WTC11 (cell line): ENCODE results near the gene SNRPF. TPM values are rescaled to one million over a fixed set of nuclear protein-coding genes. Genes with fewer than 3 reads are reported as not detected.
A peak's percentile ranks its signal among the peaks of the same experiment; 100 is the strongest.
"Not testable (repeated sequence)": the region's sequence is repeated elsewhere in the genome, so short reads cannot be mapped to it uniquely, and the experiment has no call there.

Source experiments
- ATAC-seq: fragments of 200-7000 bp; cut with Tn5 transposase; 2 replicates; pipeline ENCODE4 v1.10.0; 2021; ENCODE audit warnings: mild to moderate bottlenecking, moderate library complexity
- CTCF ChIA-PET: fragments of 300-600 bp; sonication (Branson Sonifier 250); formaldehyde crosslinking; loops from one replicate; lab custom pipeline; 2021; ENCODE audit warnings: antibody characterized with exemption; lab: Charles Lee
- POLR2A ChIA-PET: fragments of 350-600 bp; sonication (Branson Sonifier 250); formaldehyde crosslinking; loops from one replicate; lab custom pipeline; 2021; ENCODE audit warnings: antibody characterized with exemption; lab: Charles Lee
- DNase-seq: peaks from one replicate; pipeline ENCODE4 v3.0.0; 2021; ENCODE audit warnings: low spot score
- H3K27ac Mint-ChIP-seq: 2 replicates; pipeline ENCODE4 v1.8.0; 2021; ENCODE audit warnings: mixed read lengths
- H3K27me3 Mint-ChIP-seq: 2 replicates; pipeline ENCODE4 v1.8.0; 2021; ENCODE audit warnings: low read depth, mild to moderate bottlenecking, moderate library complexity, mixed read lengths
- H3K36me3 Mint-ChIP-seq: 2 replicates; pipeline ENCODE4 v1.8.0; 2021; ENCODE audit warnings: mixed read lengths
- H3K4me1 Mint-ChIP-seq: 2 replicates; pipeline ENCODE4 v1.8.0; 2022; ENCODE audit warnings: mixed read lengths
- H3K4me3 Mint-ChIP-seq: 2 replicates; pipeline ENCODE4 v1.8.0; 2021; ENCODE audit warnings: mild to moderate bottlenecking, moderate library complexity, mixed read lengths
- H3K9me3 Mint-ChIP-seq: 2 replicates; pipeline ENCODE4 v1.8.0; 2021; ENCODE audit warnings: mixed read lengths
- ESRRA ChIP-seq: sonication (generic); formaldehyde crosslinking; IDR thresholded peaks from 2 replicates; pipeline ENCODE4 v1.8.1; 2022; ENCODE audit warnings: mild to moderate bottlenecking, missing genetic modification reagents, borderline replicate concordance
- HMGA2 ChIP-seq: fragments of 250-450 bp; sonication (Bioruptor Pico); IDR thresholded peaks from 2 replicates; pipeline ENCODE4 v1.4.0; 2021; ENCODE audit warnings: mild to moderate bottlenecking, moderate library complexity
- SOX15 ChIP-seq: fragments of 250-450 bp; sonication (Bioruptor Pico); IDR thresholded peaks from 2 replicates; pipeline ENCODE4 v1.9.0; 2021; ENCODE audit warnings: mild to moderate bottlenecking
- TEAD1 ChIP-seq: sonication (generic); formaldehyde crosslinking; IDR thresholded peaks from 2 replicates; pipeline ENCODE4 v1.8.0; 2022; ENCODE audit warnings: mild to moderate bottlenecking, missing genetic modification reagents
- TP53 ChIP-seq: sonication (generic); formaldehyde crosslinking; IDR thresholded peaks from 2 replicates; pipeline ENCODE4 v1.8.1; 2023; ENCODE audit warnings: mild to moderate bottlenecking, missing genetic modification reagents
- ZBTB21 ChIP-seq: sonication (generic); formaldehyde crosslinking; IDR thresholded peaks from 2 replicates; pipeline ENCODE4 v1.8.1; 2023; ENCODE audit warnings: mild to moderate bottlenecking, missing genetic modification reagents, borderline replicate concordance
- ZNF138 ChIP-seq: sonication (generic); formaldehyde crosslinking; conservative IDR thresholded peaks from 2 replicates; pipeline ENCODE4 v1.8.1; 2022; ENCODE audit warnings: mild to moderate bottlenecking, moderate library complexity, missing genetic modification reagents
- ZNF671 ChIP-seq: fragments of 250-450 bp; sonication (Bioruptor Pico); IDR thresholded peaks from 2 replicates; pipeline ENCODE4 v1.8.0; 2021; ENCODE audit warnings: mild to moderate bottlenecking
- total RNA-seq: library from RNA; stranded (reverse); gene quantifications from 3 replicates; pipeline ENCODE4 v1.2.3, GENCODE V29; 2021
- TF ChIP-seq, protein P1 (sequence below): sonication (generic); formaldehyde crosslinking; IDR thresholded peaks from 2 replicates; pipeline ENCODE4 v1.8.0; 2022; ENCODE audit warnings: mild to moderate bottlenecking, missing genetic modification reagents
- TF ChIP-seq, protein P2 (sequence below): sonication (generic); formaldehyde crosslinking; IDR thresholded peaks from 2 replicates; pipeline ENCODE4 v1.8.1; 2023; ENCODE audit warnings: mild to moderate bottlenecking, missing genetic modification reagents
- TF ChIP-seq, protein P3 (sequence below): sonication (generic); formaldehyde crosslinking; IDR thresholded peaks from 2 replicates; pipeline ENCODE4 v1.8.0; 2023; ENCODE audit warnings: missing genetic modification reagents, mild to moderate bottlenecking, borderline replicate concordance
- TF ChIP-seq, protein P4 (sequence below): fragments of 250-450 bp; sonication (Bioruptor Pico); IDR thresholded peaks from 2 replicates; pipeline ENCODE4 v1.8.0; 2021; ENCODE audit warnings: mild to moderate bottlenecking
- TF ChIP-seq, protein P5 (sequence below): fragments of 250-450 bp; sonication (Bioruptor Pico); IDR thresholded peaks from 2 replicates; pipeline ENCODE4 v2.1.2; 2022; ENCODE audit warnings: mild to moderate bottlenecking, moderate library complexity
- TF ChIP-seq, protein P6 (sequence below): fragments of 200-600 bp; IDR thresholded peaks from 2 replicates; pipeline ENCODE4 v1.8.0; 2022; ENCODE audit warnings: antibody characterized with exemption

SNRPF gene
- total RNA-seq, 1 experiment from 2014 or later: 75.8 TPM

DNA sequence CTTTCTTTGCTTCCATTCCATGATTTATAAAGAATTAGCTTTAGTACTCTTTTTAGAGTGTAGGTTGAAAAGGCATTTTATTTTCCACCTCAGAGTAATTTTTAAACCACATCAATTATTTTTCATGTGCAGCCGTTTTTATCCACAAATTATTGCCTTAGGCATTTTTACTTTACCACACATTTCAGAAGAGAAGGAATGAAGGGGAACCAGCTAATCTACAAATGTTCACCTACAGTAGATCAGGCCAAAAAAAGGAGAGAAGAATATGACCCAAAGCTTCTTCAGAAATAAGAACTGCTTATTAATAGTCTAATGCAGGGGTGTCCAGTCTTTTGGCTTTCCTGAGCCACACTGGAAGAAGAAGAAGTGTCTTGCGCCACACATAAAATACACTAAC is 48.3 kb upstream of the SNRPF start:
- H3K9me3 Mint-ChIP-seq: peaks cover 13% of the 10 kb centered on the region
- POLR2A ChIA-PET: no interaction called here
- TF ChIP-seq SOX15 (CRISPR knock-in tag): no peak
- TF ChIP-seq ESRRA: no peak
- TF ChIP-seq TP53: no peak
- no peak for TF ChIP-seq ZNF671 (CRISPR knock-in tag)
- TF ChIP-seq HMGA2 (CRISPR knock-in tag): no peak
- TF ChIP-seq, protein P1, sequence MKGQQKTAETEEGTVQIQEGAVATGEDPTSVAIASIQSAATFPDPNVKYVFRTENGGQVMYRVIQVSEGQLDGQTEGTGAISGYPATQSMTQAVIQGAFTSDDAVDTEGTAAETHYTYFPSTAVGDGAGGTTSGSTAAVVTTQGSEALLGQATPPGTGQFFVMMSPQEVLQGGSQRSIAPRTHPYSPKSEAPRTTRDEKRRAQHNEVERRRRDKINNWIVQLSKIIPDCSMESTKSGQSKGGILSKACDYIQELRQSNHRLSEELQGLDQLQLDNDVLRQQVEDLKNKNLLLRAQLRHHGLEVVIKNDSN (CRISPR knock-in tag): no peak
- TF ChIP-seq, protein P2, sequence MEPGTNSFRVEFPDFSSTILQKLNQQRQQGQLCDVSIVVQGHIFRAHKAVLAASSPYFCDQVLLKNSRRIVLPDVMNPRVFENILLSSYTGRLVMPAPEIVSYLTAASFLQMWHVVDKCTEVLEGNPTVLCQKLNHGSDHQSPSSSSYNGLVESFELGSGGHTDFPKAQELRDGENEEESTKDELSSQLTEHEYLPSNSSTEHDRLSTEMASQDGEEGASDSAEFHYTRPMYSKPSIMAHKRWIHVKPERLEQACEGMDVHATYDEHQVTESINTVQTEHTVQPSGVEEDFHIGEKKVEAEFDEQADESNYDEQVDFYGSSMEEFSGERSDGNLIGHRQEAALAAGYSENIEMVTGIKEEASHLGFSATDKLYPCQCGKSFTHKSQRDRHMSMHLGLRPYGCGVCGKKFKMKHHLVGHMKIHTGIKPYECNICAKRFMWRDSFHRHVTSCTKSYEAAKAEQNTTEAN: no peak
- TF ChIP-seq TEAD1: no peak
- TF ChIP-seq, protein P3, sequence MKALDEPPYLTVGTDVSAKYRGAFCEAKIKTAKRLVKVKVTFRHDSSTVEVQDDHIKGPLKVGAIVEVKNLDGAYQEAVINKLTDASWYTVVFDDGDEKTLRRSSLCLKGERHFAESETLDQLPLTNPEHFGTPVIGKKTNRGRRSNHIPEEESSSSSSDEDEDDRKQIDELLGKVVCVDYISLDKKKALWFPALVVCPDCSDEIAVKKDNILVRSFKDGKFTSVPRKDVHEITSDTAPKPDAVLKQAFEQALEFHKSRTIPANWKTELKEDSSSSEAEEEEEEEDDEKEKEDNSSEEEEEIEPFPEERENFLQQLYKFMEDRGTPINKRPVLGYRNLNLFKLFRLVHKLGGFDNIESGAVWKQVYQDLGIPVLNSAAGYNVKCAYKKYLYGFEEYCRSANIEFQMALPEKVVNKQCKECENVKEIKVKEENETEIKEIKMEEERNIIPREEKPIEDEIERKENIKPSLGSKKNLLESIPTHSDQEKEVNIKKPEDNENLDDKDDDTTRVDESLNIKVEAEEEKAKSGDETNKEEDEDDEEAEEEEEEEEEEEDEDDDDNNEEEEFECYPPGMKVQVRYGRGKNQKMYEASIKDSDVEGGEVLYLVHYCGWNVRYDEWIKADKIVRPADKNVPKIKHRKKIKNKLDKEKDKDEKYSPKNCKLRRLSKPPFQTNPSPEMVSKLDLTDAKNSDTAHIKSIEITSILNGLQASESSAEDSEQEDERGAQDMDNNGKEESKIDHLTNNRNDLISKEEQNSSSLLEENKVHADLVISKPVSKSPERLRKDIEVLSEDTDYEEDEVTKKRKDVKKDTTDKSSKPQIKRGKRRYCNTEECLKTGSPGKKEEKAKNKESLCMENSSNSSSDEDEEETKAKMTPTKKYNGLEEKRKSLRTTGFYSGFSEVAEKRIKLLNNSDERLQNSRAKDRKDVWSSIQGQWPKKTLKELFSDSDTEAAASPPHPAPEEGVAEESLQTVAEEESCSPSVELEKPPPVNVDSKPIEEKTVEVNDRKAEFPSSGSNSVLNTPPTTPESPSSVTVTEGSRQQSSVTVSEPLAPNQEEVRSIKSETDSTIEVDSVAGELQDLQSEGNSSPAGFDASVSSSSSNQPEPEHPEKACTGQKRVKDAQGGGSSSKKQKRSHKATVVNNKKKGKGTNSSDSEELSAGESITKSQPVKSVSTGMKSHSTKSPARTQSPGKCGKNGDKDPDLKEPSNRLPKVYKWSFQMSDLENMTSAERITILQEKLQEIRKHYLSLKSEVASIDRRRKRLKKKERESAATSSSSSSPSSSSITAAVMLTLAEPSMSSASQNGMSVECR (CRISPR knock-in tag): no peak
- TF ChIP-seq ZBTB21: no peak
- TF ChIP-seq, protein P4, sequence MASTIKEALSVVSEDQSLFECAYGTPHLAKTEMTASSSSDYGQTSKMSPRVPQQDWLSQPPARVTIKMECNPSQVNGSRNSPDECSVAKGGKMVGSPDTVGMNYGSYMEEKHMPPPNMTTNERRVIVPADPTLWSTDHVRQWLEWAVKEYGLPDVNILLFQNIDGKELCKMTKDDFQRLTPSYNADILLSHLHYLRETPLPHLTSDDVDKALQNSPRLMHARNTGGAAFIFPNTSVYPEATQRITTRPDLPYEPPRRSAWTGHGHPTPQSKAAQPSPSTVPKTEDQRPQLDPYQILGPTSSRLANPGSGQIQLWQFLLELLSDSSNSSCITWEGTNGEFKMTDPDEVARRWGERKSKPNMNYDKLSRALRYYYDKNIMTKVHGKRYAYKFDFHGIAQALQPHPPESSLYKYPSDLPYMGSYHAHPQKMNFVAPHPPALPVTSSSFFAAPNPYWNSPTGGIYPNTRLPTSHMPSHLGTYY: no peak
- TF ChIP-seq ZNF138 (CRISPR knock-in tag): no peak
- TF ChIP-seq, all 79 proteins: peak for 0
- Mint-ChIP-seq H3K27ac (no peak overlapping the region), H3K4me1 (0 out of 2 replicates have a peak, but pooled peaks cover under 1% of the 10 kb centered on the region), H3K36me3 (no peaks in the 10 kb centered on the region; the same call in 1 of the 2 replicates), H3K4me3 (no peak overlapping the region), H3K27me3 (no peaks in the 10 kb centered on the region)
- DNase-seq: no peak
- no peak for ATAC-seq
- CTCF ChIA-PET: interaction anchor here (1.5 to 2.1 kb wide), 2 partner anchors 186 to 227 kb away, joined by 4 read pairs; no protein-coding TSS in a partner anchor

DNA sequence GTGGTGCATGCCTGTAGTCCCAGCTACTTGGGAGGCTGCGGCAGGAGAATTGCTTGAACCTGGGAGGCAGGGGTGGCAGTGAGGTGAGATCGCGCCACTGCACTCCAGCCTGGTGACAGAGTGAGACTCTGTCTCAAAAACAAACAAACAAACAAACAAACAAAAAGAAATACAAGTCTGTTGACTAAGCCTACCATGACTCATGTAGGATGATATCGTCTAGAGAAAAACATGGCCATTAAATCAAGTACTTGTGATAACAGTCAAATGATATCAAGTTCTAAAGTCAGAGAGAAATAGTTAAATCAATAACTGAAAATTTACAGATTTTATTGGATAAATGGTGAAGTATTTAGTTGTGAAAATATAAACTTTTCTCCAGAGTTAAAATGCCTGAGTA is 46.6 kb upstream of the SNRPF start:
- ATAC-seq, H3K4me3 Mint-ChIP-seq, H3K27ac Mint-ChIP-seq, CTCF ChIA-PET, POLR2A ChIA-PET, DNase-seq, H3K36me3 Mint-ChIP-seq, H3K27me3 Mint-ChIP-seq, H3K4me1 Mint-ChIP-seq: not testable (repeated sequence)
- peaks cover 13% of the 10 kb centered on the region for H3K9me3 Mint-ChIP-seq

DNA sequence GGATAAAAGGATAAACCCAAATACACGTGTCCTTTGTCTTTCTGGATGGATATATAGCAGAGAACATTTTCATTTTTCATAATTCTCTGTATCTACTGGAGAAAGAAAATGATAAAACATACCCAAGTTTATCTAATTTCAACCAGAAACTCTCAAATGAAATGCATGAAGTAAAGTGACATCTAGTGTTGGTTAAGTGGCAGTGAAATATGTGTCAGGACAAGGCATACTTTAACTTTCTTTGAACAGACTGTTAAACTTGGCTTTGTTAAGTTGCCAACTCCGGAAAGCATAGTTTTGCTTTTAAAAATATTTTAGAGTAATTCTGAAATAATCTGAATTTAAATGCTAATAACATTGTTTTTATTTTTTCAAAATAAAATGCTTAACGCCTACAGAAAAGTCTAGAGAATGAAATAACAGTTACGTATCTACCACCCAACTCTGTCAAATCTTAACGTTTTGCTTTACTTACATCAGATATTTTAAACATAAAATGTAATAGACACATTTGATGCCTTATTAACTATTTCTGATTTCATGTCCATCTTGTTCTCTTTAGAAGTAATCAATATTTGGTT is 43.0 kb upstream of the SNRPF start:
- no peaks in the 10 kb centered on the region for H3K36me3 Mint-ChIP-seq
- POLR2A ChIA-PET: no interaction called here

More for the DNA sequence above, 43.0 kb upstream of the SNRPF start:
- Mint-ChIP-seq H3K4me1 (peaks cover 3% of the 10 kb centered on the region; the same call in 1 of the 2 replicates), H3K27me3 (no peaks in the 10 kb centered on the region), H3K27ac (no peak overlapping the region), H3K4me3 (no peak overlapping the region), H3K9me3 (no peaks in the 10 kb centered on the region)
- TF ChIP-seq, protein P5, sequence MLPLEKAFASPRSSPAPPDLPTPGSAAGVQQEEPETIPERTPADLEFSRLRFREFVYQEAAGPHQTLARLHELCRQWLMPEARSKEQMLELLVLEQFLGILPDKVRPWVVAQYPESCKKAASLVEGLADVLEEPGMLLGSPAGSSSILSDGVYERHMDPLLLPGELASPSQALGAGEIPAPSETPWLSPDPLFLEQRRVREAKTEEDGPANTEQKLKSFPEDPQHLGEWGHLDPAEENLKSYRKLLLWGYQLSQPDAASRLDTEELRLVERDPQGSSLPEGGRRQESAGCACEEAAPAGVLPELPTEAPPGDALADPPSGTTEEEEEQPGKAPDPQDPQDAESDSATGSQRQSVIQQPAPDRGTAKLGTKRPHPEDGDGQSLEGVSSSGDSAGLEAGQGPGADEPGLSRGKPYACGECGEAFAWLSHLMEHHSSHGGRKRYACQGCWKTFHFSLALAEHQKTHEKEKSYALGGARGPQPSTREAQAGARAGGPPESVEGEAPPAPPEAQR (CRISPR knock-in tag): no peak
- TF ChIP-seq, protein P6, sequence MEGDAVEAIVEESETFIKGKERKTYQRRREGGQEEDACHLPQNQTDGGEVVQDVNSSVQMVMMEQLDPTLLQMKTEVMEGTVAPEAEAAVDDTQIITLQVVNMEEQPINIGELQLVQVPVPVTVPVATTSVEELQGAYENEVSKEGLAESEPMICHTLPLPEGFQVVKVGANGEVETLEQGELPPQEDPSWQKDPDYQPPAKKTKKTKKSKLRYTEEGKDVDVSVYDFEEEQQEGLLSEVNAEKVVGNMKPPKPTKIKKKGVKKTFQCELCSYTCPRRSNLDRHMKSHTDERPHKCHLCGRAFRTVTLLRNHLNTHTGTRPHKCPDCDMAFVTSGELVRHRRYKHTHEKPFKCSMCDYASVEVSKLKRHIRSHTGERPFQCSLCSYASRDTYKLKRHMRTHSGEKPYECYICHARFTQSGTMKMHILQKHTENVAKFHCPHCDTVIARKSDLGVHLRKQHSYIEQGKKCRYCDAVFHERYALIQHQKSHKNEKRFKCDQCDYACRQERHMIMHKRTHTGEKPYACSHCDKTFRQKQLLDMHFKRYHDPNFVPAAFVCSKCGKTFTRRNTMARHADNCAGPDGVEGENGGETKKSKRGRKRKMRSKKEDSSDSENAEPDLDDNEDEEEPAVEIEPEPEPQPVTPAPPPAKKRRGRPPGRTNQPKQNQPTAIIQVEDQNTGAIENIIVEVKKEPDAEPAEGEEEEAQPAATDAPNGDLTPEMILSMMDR: peak; percentile 23; the same call in 1 of the 2 replicates
- no peak for DNase-seq
- CTCF ChIA-PET: interaction anchor here (2.0 kb wide), 1 partner anchor 233 kb away, joined by 10 read pairs; no protein-coding TSS in a partner anchor
- no peak for ATAC-seq
